Measurements from ENCODE around the gene LRPPRC.
"Not testable (repeated sequence)": the region's sequence is repeated elsewhere in the genome, so short reads cannot be mapped to it uniquely, and the experiment has no call there.

The LRPPRC gene

DNA sequence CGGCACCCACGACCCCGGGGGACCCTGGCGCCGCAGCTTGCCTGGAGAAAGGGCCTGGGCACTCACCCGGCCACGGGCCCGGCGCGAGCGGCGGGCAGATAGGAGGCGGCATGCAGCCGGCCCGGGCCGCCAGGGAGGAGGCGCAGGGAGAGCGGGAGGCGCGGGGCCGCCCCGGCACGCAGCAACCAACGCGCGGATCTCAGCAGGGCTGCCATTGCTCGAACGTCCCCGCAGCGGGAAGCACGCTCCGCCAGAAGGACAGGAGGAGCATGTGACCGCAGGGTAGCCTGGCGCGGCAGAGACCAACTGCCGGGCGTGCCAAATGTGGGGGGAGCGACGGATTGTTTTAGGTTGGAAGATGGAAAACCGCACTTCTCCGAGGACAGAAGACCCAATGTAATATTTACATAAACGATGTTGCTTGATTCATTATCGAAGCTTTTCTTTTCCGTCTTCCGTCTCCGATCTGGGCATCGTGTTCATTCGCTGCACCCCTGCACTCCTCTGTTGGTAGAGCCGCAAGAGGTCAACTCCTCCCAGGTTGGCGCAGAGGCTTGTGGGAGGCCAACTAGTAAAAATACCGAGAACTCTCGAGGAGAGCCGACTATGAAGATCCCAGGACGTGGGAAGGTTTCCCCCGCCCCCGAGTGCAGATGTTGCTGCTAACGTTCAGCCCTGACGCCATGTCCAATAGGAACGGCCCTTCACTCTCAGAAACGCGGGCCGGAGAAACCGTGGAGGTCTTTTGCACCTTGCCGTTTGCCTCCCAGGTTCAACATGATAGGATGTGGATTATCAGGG lies at the start of gene LRPPRC:
TSS of gene LRPPRC (minus strand) at position 257 of the 801 bp plus-strand sequence. CDS start at position 215, 42 bp downstream.
- DNase-seq = peak; percentile 89

DNA sequence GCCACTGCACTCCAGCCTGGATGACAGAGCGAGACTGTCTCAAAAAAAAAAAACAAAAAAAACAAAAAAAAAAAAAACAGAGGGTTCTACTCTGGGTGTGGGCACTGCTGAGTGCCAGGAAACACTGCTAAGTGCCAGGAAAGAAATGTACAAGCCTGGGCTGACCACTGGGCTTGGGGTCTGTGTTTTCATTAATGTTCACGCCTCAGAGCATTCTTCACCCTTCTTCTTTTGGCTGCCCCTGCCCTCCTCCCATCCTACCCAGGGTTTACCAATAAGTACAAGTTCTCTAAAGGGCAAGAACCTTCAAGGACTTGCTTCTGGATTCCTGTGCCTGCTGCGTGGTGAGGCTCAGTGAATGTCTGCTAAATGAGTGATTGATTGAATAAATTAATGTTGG lies 49.3 kb upstream of the LRPPRC start:
- DNase-seq = no peak

DNA sequence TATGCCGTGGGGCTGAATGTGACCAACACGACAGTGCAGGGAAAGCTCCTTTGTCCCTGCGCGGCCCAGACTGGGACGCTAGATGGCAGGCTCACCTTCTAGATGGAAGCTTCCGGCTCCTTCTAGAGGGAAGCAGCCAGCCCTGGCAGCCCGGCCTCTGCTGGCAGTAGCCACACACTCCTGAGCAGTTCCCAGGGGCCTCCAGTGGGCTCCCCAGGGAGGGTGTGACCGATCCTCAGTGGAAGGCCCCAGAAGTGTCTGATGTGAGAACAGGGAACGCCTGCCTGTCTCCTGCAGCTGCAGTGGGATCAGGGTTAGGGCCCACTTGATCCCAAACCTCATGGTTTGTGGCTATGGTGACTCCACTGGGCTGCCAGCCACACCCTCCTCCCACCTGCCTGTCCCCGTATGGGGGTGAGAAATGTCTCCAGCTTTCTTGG lies 48.5 kb upstream of the LRPPRC start:
- DNase-seq = peak; percentile 60

DNA sequence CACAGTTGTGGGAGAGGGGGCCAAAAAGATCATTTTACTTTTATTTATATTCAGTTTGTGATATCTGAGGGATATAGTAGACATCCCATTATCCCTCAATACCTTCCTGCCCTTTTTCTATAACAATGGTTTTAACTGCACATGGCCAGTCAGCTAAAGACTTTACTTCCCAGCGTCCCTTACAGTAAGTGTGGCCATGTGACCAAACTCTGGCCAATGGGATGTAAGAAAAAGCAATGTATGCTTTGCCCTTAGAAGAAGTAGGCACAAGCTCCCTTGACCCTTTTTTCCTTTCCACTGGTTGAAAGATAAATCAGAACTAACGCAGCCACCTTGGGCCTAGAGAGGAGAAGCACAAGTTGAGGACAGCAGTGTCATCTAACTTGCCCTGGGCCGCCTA lies 44.6 kb upstream of the LRPPRC start:
- no peak for DNase-seq

DNA sequence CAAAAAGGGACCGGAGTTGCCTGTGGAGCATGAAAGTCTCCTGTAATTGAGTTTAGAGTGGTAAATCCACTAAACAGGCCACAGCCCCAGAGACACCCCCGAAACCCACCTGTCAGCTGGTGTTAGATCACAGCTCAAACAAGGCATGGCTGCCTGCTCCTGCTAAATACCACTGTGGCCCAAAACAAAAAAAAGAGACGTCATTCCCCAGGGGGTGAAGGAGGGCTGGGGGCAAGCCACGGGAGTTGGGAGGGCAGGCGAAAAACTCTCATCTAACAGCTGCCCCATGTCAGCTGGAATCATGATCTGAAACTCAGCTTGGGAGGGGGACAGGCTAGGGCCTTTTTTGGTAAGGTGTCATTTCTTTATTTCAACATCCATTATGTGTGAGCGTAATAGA lies 42.5 kb upstream of the LRPPRC start:
- no peak for DNase-seq

DNA sequence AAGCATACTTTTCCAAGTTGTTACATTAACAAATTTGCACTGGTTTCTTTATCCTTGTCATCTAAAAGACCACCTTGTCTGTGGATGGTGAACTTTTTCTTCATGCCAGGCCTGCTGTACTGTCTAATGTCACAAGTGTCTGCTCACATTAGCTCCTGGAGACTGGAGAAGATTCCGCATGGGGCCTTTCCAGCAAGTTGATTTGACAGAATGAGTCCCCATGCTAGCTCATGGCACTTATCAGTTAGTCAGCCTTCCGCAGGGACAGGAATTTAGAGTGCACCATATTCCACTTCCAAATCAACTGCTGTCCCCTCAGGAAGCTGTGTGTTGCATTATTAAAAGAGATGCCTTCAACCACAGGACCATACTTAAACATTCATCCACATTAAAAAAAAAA lies 41.4 kb upstream of the LRPPRC start:
- DNase-seq = no peak

DNA sequence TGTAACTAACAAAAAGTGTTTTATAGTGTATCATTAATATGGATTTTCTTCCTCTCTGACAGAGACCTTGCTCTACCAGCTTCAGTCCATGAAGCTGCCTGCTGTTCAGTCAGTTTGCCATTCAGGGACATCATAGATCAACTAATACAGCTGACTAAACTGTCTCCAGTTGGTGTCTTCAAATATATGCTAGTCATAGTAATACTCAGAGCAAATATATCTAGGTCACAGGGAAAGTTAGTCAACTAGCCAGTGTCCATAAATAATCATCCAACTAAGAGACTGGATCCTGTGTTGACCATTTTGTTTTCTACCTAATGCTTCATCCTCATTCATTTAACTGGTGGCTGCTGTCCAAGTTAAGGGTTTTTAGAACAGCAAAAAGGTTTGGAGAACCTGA lies 38.2 kb upstream of the LRPPRC start:
- DNase-seq = no peak

DNA sequence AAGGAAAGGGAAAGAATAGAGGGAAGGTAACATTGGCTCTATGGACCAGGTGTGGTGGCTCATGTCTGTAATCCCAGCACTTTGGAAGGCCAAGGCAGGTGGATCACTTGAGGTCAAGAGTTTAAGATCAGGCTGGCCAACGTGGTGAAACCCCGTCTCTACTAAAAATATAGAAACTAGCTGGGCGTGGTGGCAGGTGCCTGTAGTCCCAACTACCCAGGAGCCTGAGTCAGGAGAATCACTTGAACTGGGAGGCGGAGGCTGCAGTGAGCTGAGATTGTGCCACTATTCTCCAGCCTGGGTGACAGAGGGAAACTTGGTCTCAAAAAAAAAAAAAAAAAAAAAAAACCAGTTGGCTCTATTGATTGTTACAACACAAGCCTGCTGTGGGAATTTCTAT lies 31.3 kb upstream of the LRPPRC start:
- not testable (repeated sequence) for DNase-seq

DNA sequence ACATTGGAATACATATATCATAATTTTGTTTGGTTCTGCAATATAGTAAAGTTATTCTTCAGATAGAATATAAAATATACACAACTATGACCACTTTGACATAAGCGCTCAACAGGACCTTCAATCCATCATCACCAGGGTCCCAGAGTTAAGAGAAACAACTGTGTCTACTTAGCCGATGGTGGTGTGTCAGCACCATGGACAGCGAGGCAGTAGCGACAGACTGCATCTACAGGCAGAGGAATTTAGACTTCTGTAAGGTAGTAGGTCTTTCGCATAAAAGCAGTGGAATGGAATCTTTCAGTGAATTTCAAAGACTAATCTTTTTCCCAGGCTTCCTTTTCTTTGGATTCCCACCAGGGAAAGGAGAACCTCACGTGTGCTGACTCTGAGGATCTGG lies 20.5 kb upstream of the LRPPRC start:
- DNase-seq = no peak

DNA sequence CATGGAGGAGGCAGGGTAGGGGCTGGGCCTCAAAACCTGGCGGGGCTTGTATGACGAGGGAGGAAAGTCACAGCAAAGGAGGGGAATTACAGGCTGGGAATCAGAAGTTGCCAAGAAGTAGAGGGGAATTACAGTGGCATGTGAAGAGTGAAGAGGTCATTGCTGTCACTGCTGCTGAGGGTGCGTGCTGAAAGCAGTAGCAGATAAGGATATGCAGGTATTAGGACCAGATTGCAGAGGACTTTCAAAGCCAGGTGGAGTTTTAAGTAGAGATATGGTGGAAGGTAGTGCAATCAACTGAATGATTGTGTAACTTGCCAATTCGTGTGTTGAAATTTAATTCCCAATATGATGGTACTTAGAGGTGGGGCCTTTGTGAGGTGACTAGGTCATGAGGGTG lies 19.4 kb upstream of the LRPPRC start:
- DNase-seq = no peak

DNA sequence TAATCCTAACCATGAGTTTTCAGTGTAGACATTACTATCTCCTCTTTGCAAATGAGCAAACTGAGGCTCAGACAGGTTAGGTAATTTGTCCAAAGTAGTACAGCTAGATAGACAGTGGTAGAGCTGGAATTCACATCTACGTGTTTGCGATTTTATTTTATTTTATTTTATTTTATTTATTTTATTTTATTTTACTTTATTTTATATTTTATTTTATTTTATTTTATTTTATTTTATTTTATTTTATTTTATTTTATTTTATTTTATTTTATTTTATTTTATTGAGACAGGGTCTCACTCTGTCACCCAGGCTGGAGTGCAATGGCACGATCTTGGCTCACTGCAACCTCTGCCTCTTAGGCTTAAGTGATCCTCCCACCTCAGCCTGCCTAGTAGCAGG lies 17.4 kb upstream of the LRPPRC start:
- DNase-seq = not testable (repeated sequence)

DNA sequence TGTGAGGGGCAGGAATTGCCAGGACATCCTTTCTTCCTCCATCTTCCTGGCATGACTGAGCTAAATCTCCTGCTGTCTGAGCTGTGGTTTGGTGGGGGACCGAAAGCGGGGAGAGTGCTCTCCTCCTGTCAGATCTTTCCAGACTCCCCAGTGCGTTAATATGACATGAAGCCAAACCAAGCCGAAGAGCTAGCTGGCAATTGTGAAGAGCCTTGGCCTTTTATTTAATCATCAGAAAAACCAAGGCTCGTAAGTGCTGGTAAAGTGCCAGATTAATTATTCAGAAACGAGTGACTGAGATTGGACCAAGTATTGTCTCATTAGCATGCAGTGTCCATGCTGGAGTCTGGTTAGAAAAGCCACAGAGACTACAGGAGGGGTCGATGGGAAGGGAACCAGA lies 14.5 kb upstream of the LRPPRC start:
- no peak for DNase-seq

DNA sequence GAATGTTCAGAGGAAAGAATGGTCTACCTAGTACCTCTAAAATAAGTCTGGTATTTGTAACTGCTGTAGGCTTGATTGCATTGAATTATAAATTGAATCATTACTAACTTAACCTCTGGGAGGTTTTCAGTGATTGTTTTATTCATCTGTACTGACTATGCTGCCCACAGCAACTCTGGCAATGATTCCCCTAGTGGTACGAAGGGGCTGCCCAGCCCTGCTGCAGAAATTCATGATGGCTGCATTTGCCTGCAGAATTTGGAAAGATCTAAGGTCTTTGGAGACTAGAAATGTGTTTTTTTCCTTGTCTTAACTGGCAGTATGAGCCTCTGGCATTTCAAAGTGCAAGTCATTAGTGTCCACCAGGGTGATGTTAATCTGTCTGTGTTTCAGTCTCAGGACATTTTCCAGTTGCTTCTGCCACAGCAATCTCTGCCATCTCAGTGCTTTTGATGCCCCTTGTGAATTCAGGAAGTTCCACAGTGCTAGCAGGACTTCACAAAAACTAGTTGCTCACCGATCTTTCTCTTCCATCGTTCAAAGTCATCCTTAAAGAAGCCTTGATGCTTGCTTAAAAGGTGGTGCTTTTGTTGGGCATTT lies 13.4 kb upstream of the LRPPRC start:
- DNase-seq = no peak

DNA sequence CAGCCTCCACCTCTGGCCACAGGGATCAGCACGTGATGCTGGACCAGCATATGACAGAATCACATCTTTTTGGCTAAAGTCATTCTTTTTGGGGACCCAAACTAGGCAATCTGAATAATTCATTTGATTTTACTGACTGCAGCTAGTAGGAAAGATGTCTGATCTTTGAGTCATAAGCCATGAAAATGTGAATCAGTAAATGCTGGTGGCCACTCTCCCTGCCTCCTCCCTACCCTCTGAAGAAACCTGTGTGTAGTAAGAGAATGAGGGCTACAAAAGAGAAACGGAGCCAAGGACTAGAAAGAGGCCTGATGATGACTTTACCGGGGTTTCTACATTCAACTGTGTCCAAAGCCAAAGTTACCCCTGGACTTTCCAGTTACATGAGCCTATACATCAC lies 10.1 kb upstream of the LRPPRC start:
- no peak for DNase-seq

DNA sequence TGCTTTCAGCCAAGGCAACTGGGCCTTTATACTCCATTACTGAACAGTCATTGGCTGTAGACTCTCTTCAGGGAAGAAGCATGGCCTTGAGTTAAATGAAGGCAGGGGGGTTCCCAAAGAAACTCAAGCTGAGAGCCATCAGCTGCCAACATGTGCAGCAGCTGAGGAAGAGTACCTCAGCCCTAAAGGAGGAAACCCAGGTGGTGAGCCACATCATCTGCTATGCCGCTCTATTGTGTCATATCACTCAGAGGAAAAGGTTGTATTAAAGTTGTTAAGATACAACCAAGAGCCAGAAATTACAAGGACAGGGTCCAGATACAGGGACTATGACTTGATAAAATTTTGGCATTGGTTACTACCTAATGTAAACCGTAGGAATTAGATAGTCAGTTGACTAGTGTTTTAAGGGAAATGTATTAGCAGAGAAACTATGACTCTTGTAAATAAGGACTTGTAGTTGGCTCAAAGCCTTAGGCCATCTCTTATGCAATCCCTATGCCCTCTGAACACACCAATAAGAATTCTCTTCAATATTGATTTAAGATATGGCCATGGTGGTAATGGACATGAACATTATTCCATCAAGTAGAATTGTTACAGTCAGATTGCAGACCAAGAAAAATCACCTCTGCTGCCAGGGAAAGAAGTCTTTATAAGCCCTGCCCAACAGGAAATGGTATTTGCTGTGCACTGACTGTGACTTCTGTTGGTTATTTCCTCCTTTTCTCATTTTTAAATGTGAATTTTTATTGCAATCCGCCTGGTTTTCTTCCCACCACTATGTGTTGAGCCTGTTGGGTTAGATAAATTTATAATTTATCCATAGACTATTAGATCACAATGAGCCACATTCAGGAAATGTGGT lies 9.2 kb upstream of the LRPPRC start:
- no peak for DNase-seq

DNA sequence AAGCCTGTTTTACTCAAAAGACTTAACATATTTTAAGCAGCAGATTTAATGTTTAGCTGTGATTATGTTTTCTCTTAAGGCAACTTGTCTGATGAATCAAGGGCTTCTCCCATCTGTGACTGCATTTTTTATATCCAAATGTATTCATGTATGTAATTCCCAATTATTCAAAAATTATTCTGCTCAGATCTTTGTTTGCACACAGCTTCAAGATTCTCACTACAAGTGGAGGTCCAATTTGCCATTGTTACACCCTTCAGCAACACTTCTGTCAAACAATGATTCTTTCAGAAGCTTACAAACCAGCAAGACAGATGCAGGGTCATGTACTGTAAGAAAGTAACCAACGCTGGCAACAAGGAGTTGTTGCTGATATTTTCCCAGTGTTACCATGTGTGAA lies 5.9 kb upstream of the LRPPRC start:
- no peak for DNase-seq

DNA sequence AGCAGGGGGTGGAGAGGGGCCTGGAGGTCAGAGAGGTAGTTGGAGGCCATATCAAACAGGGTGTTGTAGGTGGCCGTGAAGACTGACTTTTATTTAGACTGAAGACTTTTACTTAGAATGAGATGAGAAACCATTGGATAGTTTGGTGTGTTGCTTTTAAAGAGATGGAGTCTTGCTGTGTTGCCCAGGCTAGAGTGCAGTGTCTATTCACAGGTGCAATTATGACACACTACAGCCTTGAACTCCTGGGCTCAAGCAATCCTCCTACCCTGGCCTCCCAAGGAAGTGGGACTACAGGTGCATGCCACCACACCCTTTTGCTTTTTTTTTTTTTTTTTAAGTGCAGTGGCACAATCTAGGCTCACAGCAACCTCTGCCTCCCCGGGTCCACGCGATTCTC lies 2.5 kb upstream of the LRPPRC start:
- no peak for DNase-seq

DNA sequence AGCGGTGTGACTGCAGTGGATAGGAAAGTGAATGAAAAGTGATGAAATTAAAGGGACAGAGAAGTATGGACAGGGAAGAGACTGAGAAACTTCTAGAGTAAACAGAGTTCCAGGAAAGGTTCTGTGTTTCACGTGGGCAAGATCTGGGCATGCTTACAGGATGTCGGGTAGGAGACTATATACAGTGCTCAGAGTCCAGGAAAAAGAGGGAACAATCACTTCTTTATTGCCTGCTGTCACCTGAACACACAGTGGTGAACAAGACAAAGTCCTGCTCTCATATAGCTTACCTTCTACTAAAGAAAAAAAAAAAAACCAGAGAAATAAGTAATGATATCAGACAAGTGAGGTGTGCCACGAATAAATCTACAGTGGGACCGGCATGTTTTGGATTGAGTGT lies 2.4 kb downstream of the LRPPRC start:
- no peak for DNase-seq

DNA sequence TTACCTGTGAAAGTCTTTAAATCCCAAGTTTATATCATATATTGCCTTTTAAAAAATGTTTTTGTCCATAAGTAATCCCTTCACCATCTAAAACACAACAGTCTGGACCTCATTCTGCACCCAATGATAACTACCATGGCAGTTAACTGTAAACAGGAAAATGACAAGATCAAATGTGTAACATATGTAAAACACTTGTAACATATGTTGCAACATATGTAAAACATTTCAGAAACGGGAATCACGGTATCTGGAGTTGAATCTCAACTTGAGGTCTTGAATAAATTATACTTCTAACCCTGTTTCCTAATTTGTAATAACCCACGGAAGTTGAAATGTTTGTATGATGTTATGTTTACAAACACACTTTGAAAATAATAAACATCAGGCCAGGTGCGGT lies 6.2 kb downstream of the LRPPRC start:
- DNase-seq = no peak

DNA sequence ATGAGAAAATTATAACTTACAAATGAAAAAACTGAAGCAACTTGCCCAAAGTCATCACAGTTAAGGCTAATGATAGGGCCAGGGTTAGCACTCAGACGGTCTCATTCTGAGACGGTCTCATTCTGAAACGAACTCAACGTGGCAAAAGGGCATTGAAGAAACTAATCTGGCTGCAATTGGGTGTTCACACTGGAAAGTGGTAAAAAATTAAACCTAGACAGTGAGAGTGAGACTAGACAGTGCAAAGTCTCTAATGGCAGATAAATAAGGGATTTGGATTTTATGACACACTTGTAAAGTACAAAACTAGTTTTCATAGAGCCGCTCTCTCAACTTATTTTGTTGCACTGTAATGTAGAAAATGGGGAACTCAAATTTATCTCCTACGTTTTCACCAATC lies 9.2 kb downstream of the LRPPRC start:
- no peak for DNase-seq

DNA sequence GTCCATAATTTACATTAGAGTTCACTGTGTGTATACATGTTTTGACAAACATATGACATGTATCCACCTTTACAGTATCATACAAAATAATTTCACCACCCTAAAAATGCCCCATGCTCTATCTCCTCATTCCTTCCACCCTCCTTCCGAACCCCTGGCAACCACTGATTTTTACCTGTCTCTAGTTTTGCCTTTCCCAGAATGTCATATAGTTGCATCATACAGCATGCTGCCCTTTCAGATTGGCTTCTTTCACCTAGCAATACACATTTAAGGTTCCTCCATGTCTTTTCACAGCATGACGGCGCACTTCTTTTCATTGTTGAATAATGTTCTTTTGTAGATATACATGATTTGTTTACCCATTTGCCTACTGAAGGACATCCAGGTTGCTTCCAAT lies 10.4 kb downstream of the LRPPRC start:
- DNase-seq = no peak

DNA sequence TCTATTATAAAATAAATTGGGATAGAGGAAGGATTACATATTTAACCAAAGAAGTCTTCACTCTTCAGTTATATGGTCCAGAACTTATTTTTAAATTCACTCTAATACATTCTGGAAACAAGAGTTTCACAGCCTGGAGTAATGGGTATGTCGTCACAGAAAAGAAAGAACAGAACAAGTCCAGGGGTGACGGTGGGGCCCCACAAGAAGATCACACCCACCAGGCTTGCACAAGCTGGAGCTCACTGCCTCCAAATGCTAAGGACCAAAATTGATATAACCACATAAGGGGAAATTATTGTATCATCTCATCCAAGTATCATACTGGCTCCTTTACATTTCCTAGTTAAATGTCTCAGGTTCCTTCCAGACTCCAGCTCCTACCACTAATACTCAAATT lies 11.3 kb downstream of the LRPPRC start:
- DNase-seq = no peak

DNA sequence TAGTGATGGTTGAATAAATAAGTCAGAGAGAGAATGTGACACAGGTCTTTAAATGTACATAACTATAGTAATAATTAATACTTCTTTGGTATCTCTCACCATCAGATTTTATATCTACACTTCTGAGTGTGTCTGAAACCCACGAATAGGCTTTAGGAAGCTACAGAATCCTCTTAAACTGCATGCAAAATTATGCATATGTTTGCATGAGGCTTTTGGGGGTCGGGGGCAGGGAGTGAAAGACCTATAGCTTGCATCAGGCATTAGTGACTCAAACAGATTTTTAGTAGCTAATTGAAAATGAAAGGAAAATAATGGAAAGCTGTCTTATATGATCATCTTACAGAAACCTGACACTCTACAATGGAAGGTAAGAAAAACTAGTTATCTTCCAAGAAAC lies 14.9 kb downstream of the LRPPRC start:
- no peak for DNase-seq
